Measurements from ENCODE around the gene CEP41.

- TF ChIP-seq CTCF (IDR thresholded peaks at IDR 0.05) (no peak), POLR2AphosphoS5 (IDR thresholded peaks at IDR 0.05; ENCODE audit: insufficient read depth in 1 of 2, low read depth in 1 of 2) (no peak)
These were observed 12.1 kb upstream of the CEP41 start for GRCh38 chr7:130452951-130453350.

All from vagina (tissue), 2 donors.